HL-60 (cell line): ENCODE results near the gene LTBR.

ENCODE experiments used
- CTCF ChIP-seq: IDR thresholded peaks from one replicate; pipeline ENCODE4 v1.5.1; 2011; ENCODE audit warnings: low read length, control low read depth, inconsistent platforms; ENCODE audit not compliant: insufficient read depth
- POLR2AphosphoS5 ChIP-seq: IDR thresholded peaks from 2 replicates; pipeline ENCODE4 v1.6.1; 2012; ENCODE audit warnings: low read depth

- TF ChIP-seq CTCF (no peak), POLR2AphosphoS5 (no peak)
Measured at GRCh38 chr12:6372403-6373003, 11.5 kb upstream of the LTBR start.
